GM18526 (cell line): ENCODE results near the gene IRF4.

Experiments used
- POLR2A ChIP-seq: IDR thresholded peaks from 3 replicates; pipeline ENCODE4 v1.6.1; 2011; ENCODE audit not compliant: insufficient read length; ENCODE audit errors: extremely low read depth

IRF4 gene

GRCh38 chr6:360349-360748 is 31.2 kb upstream of the IRF4 start:
- no peak for TF ChIP-seq POLR2A

- no peak for TF ChIP-seq POLR2A
Observed at GRCh38 chr6:360764-361373, 30.7 kb upstream of the IRF4 start.

DNA sequence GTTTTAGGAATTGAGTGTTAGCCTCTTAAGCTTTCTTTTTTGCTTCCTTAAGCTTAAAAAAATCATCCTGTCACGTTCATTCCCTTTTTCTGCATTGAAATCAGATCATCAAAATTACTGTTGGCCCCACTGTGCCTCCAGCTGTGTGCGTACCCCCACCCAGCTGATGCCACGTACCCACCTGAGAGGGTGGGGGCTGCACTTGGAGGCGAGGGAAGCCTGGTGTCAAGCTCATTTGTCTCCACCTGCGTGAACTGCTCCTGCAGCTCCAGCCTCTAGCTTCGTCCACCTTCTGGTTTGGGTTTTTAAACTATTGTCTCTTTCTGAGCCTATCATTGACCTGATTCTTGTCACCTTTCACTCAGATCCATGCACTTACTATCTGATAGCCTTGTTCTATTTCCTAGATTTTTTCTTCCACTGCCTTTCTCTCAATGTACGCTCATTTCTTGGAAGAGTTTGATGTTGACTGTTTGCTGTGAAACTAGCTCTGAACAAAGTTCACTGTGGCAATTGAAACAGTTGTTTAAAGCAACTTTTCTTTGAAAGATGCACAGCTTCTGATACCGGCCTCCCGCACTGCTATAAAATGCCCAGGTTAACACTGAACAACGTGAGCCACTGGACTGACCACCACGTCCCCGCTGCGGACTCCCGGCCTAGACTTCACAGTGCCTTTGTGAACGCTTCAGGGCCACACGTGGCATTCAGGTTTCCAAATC is 30.0 kb upstream of the IRF4 start:
- no peak for TF ChIP-seq POLR2A

- no peak for TF ChIP-seq POLR2A
Observed at GRCh38 chr6:362231-362923, 29.2 kb upstream of the IRF4 start.

DNA sequence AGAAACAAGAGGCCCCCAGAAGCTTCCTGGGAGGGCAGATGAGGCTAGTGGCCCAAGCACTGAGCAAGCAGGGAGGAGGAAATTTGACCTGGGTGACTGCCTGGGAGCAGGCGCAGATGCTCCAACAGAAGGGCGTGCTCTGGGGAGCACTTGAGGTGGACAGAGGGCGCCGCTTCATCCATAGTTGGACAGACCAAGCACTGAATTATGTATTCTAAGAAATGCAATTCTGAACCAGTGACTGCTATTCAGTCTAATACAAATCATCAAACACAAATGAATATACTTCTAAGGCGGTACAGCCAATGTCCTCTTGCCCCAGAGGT is 28.7 kb upstream of the IRF4 start:
- no peak for TF ChIP-seq POLR2A

GRCh38 chr6:363291-363690 is 28.3 kb upstream of the IRF4 start:
- no peak for TF ChIP-seq POLR2A

DNA sequence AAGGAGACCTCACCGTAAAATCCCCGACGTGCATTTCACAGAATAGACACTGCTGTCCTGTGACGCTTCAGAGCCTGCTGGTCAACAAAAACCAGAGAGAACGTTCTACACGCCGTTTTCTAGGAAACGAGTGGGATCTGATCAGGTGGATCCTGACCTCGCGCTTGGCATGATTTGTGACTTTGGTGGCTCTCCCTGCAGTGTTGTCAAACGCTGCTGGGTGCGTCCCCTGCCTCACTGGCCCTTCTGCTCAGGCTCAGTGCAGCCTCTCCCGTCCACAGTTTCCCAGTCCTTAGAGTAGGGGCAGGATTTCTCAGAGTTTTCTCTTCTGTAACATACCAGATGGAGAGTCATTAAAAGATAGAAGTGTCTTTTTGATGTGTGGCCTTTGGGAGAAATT is 27.6 kb upstream of the IRF4 start:
- TF ChIP-seq POLR2A, result no peak

DNA sequence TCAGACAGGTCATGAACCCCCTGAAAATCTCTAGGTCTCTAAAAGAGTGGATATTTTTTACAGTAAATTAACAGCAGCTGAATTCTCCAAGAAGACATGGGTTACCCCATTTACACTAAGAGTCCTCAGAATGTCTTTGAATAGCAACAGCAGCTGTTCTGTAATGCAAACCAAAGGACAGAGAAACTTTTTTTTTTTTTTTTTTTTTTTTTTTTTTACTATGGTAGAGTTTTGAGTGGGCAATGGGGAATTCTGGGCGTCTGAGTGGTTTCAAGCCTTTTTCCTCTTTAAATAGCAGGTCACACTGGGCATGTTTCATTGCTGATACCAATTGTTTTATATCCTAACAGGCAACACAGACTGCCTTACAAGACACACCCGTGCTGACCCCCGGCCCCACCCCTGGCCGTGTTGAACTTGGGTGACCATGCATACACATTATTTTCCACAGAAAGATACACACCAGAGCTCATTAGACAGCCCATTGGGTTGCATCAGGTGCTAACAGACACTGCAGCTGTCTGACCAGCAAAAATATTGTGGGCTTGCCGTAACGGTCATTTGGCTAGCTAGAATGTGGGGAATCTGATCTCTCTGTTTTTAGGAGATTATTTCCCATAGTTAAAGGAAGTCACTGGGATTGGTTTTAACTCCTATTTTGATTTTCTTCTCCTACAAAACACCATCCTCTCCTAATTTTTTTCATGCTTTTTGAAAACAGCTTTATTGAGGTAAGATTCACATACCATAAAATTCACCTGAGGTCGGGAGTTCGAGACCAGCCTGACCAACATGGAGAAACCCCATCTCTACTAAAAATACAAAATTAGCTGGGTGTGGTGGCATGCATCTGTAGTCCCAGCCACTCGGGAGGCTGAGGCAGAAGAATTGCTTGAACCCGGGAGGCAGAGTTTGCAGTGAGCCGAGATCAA is 26.7 kb upstream of the IRF4 start:
- no peak for TF ChIP-seq POLR2A

DNA sequence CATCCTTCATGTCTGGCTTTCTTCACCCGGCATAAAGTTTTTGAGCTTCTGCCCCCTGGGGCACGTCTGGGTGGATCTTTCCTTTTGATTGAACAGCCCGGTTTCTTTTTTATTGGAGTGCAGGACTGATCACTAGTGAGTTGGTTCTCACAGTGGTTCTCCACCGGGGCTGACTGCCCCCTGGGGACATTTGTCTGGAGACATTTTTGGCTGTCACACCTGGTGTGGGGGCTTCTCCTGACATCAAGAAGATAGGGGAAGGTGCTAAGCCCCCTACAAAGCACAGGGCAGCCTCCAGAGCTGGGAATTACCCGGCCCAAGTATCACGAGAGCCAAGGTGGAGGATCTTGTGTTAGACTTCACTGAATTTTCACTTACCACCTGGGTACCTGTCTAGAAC is 25.7 kb upstream of the IRF4 start:
- TF ChIP-seq POLR2A, result no peak

DNA sequence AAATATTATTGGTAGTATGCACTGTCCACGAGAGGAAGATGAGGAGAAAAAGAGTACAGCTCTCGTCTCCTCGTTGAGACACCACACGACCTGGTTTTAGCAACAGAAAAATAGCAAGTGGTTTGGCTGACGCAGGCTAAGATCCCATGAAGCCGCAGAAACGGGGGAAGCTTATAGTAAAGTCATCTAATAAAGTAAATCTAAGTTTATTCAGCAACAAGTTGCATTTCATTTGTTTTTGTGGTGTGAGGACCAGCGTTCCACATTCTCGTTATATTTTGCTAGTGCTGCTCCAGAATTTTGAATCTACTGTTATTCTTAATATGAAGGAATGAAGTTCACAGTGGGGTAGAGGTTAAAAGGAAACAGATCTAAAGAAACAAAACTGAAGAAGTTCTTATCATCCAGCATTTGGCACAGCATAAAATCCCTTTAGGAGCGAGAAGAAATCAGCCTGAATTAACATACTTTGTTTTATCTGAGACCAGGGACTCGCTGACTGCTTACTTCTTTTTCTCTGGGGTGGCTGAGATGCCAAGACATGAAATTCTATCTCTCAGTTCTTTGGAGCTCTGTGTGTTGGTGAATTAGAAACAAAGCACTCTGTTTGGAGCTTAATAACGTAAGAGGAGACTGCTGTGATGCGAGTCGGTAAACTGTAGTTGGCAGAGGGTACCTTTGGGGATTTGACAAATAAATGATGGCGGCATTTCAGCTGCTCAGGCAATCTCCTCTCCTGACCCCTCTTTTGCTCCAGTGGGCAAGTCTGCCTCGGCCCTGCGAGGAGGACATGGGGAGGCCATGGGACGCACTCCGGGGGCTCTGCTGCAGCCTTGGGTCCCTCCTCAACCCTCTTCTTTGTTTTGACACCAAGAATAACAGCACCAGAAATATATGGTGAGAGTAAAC is 24.9 kb upstream of the IRF4 start:
- TF ChIP-seq POLR2A, result no peak

DNA sequence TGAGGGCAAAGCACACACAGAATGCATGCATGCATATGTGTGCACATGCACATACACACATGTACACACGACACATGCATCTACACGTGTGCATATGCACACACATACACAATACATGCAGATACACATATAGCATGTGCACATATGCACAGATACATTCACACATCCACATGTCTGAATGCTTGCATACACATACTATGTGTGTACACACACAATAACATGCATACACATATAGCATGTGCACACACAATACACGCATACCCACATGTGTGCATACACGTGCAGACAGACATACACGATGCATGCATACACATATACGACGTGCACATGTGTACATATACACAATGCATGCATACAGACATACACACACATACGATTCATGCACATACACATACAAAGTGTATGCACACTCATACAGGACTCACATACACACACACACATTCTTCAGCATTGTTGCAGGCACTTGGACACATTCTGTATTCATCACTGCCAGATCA is 24.2 kb upstream of the IRF4 start:
- TF ChIP-seq POLR2A, result no peak

- no peak for TF ChIP-seq POLR2A
Observed at GRCh38 chr6:367891-368630, 23.5 kb upstream of the IRF4 start.

DNA sequence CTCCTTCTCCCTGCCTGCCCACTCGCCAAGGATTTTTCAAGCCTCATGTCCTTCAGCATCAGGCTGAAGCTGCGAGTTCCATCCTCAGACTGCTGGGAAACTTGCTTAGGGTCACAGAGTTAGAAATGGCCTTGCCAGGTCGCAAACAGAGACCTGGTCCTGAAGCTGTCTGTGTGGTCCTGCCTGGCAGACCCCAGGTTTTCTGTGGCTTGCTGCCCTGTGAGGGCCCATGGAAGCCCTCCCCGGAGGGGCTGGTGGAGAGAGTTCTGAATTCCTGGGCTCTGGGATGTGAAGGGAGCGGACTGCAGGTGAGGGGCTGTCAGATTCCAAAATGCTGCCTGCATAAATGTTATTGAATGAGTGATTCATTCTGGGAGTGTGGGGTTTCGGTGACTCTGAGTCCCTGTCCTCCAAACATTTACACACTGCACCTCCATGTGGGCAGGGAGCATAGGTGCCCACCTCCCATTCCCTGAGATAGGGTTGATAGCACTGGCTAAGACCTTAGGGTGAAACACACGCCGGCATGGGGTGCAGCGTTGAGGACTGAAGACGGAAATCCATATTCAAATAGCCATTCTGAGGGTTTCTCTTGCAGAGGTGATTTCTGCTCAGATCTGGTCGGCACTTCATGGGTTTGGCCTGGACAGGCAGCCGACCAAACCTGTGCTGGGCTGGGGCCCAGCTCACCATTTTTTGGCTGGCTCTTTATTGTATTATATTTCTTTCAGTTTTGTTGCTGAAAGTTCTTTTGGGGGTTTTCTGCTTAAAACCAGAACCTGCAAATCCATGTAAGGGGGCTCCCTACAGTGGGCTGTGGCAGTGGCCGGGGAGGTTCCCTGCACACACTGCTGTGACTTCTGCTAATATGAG is 21.8 kb upstream of the IRF4 start:
- no peak for TF ChIP-seq POLR2A
